ENCODE results near the gene PCDH18. TPM values are rescaled to one million over a fixed set of nuclear protein-coding genes. Genes with fewer than 3 reads are reported as not detected.
"Not testable (repeated sequence)": the region's sequence is repeated elsewhere in the genome, so short reads cannot be mapped to it uniquely, and the experiment has no call there.

The PCDH18 gene
- total RNA-seq, 1 donor from 2014 or later = 7.4 TPM

DNA sequence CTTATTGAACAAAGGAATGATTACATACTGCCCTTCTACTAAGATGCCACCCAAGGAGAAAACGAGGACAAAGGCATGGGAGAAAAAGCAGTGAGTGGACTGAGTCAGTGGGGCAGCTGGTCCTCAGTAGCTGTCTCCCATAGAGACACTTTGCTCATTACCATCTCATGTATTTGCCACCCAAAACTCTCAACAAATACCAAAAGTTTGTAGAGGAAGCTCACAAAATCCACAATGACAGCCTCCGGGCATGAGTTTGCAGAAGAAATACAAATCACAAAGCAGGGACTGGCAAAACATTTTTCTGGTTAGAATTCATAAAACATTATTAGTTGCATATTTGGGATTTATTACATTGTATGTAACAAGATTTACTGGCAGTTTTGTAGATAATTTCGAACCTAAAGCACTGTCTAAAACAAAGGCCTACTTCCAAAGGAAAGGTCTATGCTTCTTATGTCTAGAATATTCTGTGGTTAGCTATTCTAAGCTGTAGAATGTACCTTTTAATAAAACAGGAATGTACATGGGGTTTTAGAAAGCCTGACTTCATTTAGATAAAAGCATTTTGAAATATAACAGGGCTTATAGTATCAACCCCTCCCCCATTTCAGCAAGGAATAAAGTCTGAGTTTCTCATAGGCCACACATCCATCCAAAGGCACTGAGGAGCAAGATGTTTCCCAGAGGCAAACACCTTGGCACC lies 17.7 kb downstream of the PCDH18 start:
- peaks cover 7% of the 10 kb centered on the region for H3K4me1 Mint-ChIP-seq (ENCODE audit: low read depth, unreplicated experiment)
- H3K36me3 Mint-ChIP-seq (ENCODE audit: unreplicated experiment) = no peaks in the 10 kb centered on the region
- H3K27ac Mint-ChIP-seq (ENCODE audit: unreplicated experiment) = no peak overlapping the region
- H3K4me3 Mint-ChIP-seq (ENCODE audit: unreplicated experiment) = no peak overlapping the region
- DNase-seq = no peak
- TF ChIP-seq, protein P1, sequence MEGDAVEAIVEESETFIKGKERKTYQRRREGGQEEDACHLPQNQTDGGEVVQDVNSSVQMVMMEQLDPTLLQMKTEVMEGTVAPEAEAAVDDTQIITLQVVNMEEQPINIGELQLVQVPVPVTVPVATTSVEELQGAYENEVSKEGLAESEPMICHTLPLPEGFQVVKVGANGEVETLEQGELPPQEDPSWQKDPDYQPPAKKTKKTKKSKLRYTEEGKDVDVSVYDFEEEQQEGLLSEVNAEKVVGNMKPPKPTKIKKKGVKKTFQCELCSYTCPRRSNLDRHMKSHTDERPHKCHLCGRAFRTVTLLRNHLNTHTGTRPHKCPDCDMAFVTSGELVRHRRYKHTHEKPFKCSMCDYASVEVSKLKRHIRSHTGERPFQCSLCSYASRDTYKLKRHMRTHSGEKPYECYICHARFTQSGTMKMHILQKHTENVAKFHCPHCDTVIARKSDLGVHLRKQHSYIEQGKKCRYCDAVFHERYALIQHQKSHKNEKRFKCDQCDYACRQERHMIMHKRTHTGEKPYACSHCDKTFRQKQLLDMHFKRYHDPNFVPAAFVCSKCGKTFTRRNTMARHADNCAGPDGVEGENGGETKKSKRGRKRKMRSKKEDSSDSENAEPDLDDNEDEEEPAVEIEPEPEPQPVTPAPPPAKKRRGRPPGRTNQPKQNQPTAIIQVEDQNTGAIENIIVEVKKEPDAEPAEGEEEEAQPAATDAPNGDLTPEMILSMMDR (IDR thresholded peaks at IDR 0.05; ENCODE audit: partially characterized antibody, unreplicated experiment) = no peak
- no peaks in the 10 kb centered on the region for H3K27me3 Mint-ChIP-seq (ENCODE audit: unreplicated experiment)
- H3K9me3 Mint-ChIP-seq (ENCODE audit: unreplicated experiment) = no peaks in the 10 kb centered on the region

DNA sequence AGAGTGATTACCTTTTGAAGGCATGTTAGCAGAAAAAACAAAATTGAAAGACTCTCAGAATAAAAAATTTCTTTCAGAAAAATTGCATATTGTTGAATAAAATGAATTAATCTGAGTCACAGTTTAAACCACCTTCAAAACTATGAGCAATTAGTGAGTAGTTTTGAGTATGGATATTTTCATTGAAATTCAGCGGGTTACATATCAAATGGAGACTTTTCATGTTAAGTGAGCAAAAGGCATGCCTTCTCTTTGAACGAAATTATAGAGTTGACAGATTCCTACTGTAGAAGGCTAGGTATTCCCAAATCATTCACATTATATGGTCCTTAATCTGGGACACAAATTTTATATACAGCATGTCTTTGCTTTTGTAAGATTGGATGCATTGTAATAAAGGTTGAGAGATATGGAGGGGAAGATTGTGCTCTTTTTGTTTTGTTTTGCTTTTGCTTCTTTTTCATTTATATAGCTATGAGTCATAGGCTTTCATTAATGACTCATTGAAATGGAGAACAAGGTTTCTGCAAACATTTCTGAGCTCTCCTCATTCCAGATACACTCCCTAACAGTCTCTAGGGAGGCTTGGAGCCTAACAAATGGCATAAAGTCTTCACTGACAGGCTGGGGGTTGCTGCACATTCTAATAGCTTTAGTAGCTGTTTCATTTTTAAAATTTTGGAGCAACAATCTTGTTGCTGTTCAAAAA lies 21.6 kb downstream of the PCDH18 start:
- no peaks in the 10 kb centered on the region for H3K27me3 Mint-ChIP-seq (ENCODE audit: unreplicated experiment)
- no peak for DNase-seq
- H3K9me3 Mint-ChIP-seq (ENCODE audit: unreplicated experiment) = no peaks in the 10 kb centered on the region
- H3K4me1 Mint-ChIP-seq (ENCODE audit: low read depth, unreplicated experiment) = peaks cover 7% of the 10 kb centered on the region
- no peak overlapping the region for H3K4me3 Mint-ChIP-seq (ENCODE audit: unreplicated experiment)
- H3K27ac Mint-ChIP-seq (ENCODE audit: unreplicated experiment) = no peak overlapping the region
- H3K36me3 Mint-ChIP-seq (ENCODE audit: unreplicated experiment) = no peaks in the 10 kb centered on the region
- TF ChIP-seq, protein P1 (IDR thresholded peaks at IDR 0.05; ENCODE audit: partially characterized antibody, unreplicated experiment) = no peak

DNA sequence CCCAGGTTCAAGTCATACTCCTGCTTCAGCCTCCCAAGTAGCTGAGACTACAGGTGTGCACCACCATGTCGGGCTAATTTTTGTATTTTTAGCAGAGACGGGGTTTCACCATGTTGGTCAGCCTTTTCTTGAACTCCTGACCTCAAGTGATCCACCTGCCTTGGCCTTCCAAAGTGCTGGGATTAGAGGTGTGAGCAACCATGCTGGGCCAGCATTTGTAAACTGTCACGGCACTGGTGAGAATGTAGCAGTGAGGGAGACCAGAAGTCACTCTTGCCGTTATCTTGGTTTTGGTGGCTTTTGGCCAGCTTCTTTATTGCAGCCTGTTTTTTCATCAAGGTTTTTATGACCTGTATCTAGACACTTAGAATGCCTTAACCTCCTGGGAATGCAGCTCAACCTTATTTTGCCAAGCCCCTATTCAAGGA lies 22.4 kb downstream of the PCDH18 start:
- no peak for DNase-seq
- Mint-ChIP-seq H3K4me1 (ENCODE audit: low read depth, unreplicated experiment) (peaks cover 7% of the 10 kb centered on the region), H3K4me3 (ENCODE audit: unreplicated experiment) (no peak overlapping the region), H3K9me3 (ENCODE audit: unreplicated experiment) (no peaks in the 10 kb centered on the region), H3K27me3 (ENCODE audit: unreplicated experiment) (no peaks in the 10 kb centered on the region), H3K36me3 (ENCODE audit: unreplicated experiment) (no peaks in the 10 kb centered on the region), H3K27ac (ENCODE audit: unreplicated experiment) (no peak overlapping the region)
- TF ChIP-seq, protein P1 (IDR thresholded peaks at IDR 0.05; ENCODE audit: partially characterized antibody, unreplicated experiment) = no peak

DNA sequence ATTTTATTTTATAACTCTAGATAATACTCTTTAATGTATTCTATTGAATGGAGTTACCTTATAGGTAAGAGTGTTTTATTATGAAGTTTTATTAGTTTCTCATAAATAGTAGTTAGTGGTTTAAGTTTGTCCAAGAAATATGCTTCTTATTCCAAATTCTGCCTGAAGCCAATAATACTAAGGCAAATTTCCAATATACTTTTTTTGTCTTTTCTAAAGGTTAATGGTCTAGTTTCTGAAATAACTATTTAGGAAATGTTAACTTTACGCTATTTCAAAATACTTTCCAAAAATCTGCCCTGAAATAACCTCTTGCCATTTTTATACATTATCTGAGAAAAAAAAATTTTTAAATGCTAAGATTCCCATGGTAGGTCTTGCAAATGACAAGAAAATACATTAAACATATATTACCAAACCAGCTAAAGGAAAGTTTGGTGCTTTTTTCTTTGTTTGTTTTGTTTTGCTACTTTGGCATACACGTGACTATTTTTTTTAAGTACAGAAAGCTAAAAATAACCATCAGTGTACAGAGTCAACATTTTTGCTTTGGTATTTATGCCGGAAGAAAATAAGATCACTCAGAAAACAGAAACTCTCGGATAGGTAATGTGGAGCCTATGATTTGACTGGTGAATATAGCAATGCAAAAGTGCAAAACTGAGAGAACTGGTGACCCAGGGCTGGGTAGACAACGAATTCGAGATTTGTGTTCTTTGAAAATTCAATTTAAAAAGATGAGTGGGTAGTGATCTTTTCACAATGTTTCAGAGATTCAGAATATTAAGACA lies 29.8 kb downstream of the PCDH18 start:
- Mint-ChIP-seq H3K27me3 (ENCODE audit: unreplicated experiment) (no peaks in the 10 kb centered on the region), H3K36me3 (ENCODE audit: unreplicated experiment) (no peaks in the 10 kb centered on the region), H3K4me3 (ENCODE audit: unreplicated experiment) (no peak overlapping the region), H3K27ac (ENCODE audit: unreplicated experiment) (no peak overlapping the region), H3K4me1 (ENCODE audit: low read depth, unreplicated experiment) (no peaks in the 10 kb centered on the region), H3K9me3 (ENCODE audit: unreplicated experiment) (no peaks in the 10 kb centered on the region)
- no peak for DNase-seq
- TF ChIP-seq, protein P1 (IDR thresholded peaks at IDR 0.05; ENCODE audit: partially characterized antibody, unreplicated experiment) = no peak

DNA sequence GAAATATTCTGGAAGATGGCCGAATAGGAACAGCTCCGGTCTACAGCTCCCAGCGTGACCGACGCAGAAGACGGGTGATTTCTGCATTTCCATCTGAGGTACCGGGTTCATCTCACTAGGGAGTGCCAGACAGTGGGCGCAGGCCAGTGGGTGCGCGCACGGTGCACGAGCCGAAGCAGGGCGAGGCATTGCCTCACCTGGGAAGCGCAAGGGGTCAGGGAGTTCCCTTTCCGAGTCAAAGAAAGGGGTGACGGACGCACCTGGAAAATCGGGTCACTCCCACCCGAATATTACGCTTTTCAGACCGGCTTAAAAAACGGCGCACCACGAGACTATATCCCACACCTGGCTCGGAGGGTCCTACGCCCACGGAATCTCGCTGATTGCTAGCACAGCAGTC lies 36.0 kb downstream of the PCDH18 start:
- H3K9me3 Mint-ChIP-seq (ENCODE audit: unreplicated experiment); DNase-seq; H3K27me3 Mint-ChIP-seq (ENCODE audit: unreplicated experiment); H3K4me1 Mint-ChIP-seq (ENCODE audit: low read depth, unreplicated experiment); H3K36me3 Mint-ChIP-seq (ENCODE audit: unreplicated experiment): not testable (repeated sequence)
- peak overlapping the region; percentile 38 for H3K27ac Mint-ChIP-seq (ENCODE audit: unreplicated experiment)
- peak overlapping the region; percentile 57 for H3K4me3 Mint-ChIP-seq (ENCODE audit: unreplicated experiment)
